SK-MEL-5 (cell line): ENCODE measurements around the gene MS4A4A. TPM values are rescaled to one million over a fixed set of nuclear protein-coding genes. Genes with fewer than 3 reads are reported as not detected.

ENCODE experiments used
- DNase-seq: peaks from one replicate; pipeline ENCODE4 v3.0.0-alpha.2; 2016; ENCODE audit warnings: low read depth, low spot score
- in situ Hi-C: cut with HindIII; loops from 2 replicates; pipeline ENCODE4 v1.10.0; 2016; ENCODE audit warnings: low sequenced_read_pairs, high pct_unique_total_duplicates, low pct_unique_long_range_greater_than_20kb
- polyA plus RNA-seq, 2 experiments: library from polyadenylated mRNA; depleted of rRNA; stranded (reverse); fragments of >200 nt; gene quantifications; 2 replicates each; pipeline ENCODE4 v1.2.3, GENCODE V29; 2015
- total RNA-seq: library from RNA; depleted of rRNA; stranded (reverse); fragments of >200 nt; shearing (Covaris generic); gene quantifications from 2 replicates; pipeline ENCODE4 v1.2.3, GENCODE V29; 2014; rRNA removed

Gene MS4A4A
- total RNA-seq = not detected in 2 replicates
- polyA plus RNA-seq (2015; cell fraction: cytosol; rRNA removed) = not detected in 2 replicates
- polyA plus RNA-seq (2015; cell fraction: nucleus; rRNA removed) = not detected in 2 replicates

GRCh38 chr11:60280412-60280811 lies at the start of gene MS4A4A:
Gene MS4A4A, plus strand, starts transcription at chr11:60280666. Its CDS starts 10 bp downstream, at chr11:60280676.
- in situ Hi-C loops = no loop called here

DNA sequence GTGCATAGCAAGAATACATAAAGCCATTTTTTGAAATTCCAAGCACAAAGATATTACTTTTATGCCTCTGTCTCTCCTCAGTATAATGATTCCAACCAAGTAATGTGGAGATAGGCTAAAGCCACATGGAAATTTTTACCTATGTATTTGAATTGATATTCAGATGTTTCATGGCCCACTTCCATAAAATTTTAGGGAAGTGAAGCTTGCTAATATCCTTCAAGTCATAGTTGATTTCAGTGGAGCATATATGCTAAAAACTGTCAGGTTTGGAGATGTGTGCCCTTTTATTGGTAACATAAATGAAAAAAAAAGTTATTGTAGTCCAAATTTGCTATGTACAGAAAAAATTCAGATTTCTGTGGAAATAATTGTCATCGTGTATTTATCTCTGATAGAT lies 49.8 kb upstream of the MS4A4A start:
- in situ Hi-C loops = no loop called here
- DNase-seq = no peak

More at GRCh38 chr11:60280412-60280811, at the start of gene MS4A4A:
- DNase-seq = no peak

- no peak for DNase-seq
- in situ Hi-C loops = no loop called here
These were observed 45.1 kb upstream of the MS4A4A start for GRCh38 chr11:60235321-60235720.

DNA sequence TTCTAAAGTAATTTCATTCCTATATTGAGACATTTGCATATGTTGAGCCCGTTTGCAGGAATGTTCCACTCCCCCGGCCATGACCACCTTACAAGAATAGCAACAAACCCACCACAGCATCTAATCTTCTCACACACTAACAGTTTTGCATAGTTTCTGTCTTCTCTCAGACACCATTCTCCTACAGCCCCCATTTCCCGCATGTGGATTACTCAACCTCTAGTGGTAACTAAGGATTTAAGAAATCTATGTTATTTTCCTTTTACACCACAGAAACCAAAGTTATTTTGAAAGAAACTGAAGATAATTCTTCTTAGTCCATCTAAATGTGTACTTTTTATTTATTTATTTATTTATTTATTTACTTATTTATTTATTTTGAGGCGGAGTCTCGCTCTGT lies 39.8 kb upstream of the MS4A4A start:
- in situ Hi-C loops = no loop called here
- DNase-seq = no peak

GRCh38 chr11:60241786-60242185 lies 38.7 kb upstream of the MS4A4A start:
- DNase-seq = no peak
- in situ Hi-C loops = no loop called here

DNA sequence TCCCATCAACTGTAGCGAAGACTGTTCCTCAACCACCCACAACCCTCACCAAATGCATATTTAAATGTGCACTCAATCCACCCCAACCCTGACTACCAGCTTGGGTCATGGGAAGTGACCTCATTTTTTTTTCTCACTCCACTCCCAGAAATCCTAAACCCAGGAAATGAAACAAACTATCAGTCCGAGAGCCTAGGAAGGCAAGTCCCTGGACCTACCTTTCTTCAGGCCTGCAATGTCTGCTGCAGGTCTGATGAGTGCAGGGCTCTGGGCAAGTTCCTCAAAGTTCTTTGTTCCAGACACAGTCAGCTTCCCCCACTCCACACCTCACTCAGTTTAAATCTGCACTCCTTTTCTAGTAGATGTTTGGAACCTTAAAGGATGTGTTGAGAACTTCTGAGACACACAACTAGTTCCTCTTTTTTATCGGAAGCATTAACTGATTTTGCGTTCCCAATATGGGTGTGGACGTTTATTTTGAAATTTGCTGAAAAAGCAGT lies 37.7 kb upstream of the MS4A4A start, which contains the start of gene MS4A4E:
Gene MS4A4E, minus strand, starts transcription at position 398 of the 500 bp plus-strand sequence. CDS start 13,082 bp downstream, outside the sequence.
- no peak for DNase-seq
- in situ Hi-C loops = no loop called here

- DNase-seq = peak; percentile 66
- in situ Hi-C loops = no loop called here
These were observed 28.8 kb upstream of the MS4A4A start for GRCh38 chr11:60251485-60252212.

GRCh38 chr11:60252213-60253108 lies 28.0 kb upstream of the MS4A4A start:
- DNase-seq = peak; percentile 2
- in situ Hi-C loops = no loop called here

DNA sequence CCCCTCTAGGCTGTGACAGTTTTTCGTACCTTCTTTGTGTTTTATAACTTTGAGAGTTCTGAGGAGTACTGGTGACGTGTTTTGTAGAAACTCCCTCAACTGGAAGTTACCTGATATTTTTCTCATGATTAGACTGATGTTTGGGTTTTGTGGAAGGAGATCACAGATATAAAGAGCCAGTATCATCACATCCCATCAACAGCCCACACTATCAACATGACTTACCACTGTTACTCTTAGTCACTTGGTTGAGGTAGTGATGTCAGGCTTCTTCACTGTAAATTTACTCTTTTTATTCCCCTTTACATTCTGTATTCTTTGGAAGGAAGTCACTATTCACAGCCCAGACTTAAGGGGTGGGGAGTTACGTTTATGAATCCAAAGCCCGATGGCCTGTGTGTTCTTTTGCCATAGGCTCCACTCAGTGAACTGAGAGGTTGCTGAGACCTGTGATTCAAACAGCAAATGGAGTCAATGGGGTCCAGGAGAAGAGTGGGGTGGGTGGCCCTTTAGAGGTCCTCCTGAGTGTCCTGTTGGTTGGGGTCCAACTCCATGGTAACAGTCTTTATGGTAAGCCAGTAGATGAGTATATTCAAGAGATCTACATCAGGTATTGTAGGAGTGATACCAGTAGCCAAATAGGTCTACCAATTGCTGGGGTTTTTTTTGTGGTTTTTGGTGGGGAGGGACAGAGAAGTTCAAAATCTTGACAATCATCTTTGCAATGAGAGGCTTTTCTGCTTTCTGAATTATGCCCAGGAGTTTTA lies 22.3 kb upstream of the MS4A4A start:
- in situ Hi-C loops = no loop called here
- no peak for DNase-seq

GRCh38 chr11:60261014-60261413 lies 19.5 kb upstream of the MS4A4A start:
- no peak for DNase-seq
- in situ Hi-C loops = no loop called here

GRCh38 chr11:60263402-60263801 lies 17.1 kb upstream of the MS4A4A start:
- in situ Hi-C loops = no loop called here
- DNase-seq = no peak

DNA sequence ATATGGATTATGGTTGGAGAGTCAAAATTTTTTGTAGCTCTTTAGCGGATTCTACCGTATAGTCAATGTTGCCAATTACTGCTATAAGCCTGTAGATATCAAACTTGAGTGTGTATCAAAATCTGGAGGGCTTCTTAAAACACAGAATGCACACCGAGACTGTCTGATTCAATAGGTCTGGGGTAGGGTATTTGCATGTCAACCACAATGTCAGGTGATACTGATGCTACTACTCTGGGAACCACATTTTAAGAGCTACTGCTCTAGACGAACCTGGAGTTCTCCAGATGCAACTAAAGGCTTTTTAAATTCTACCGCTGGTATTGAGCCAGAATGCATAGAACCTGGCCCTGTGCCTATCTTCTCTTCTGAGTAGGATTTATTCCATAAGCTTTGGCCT lies 15.8 kb upstream of the MS4A4A start:
- DNase-seq = no peak
- in situ Hi-C loops = no loop called here

DNA sequence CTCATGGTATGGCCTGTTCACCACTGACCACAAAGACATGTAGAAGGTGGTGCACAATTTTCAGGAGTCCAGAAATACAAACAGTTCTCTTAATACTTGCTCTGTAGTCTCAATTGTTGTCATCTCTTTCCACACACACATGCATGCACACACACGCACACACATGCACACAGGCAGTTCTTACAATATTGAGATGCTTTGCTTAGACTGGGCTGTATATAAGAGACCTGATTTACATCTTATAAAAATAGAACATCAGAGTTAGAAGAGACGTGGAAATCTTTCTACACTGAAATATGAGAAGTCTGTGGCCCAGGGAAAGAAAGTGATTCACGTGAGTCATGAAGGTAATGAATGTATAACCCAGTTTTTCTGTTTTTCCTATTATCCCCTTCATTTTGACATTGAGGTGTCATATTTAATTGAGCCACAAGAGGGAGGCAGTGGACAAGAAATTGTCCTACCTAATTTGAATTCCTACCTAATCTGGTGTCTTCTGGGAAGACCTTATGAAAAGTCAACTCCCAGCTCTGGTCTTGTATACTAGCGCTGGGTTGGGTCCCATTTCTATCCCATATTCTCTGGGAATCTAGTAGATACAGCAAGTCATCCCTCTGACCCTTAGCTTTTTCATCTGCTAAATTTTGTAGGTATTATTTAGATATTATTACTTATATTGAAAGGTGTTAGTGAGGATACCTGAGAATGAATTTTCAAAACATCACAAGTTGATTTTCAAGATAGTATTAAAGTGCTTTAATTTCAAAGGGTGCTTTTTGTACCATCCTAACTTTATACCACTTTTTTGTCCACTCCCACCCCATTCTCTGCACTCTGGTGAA lies 14.9 kb upstream of the MS4A4A start:
- DNase-seq = peak; percentile 69
- in situ Hi-C loops = no loop called here

- no peak for DNase-seq
- in situ Hi-C loops = no loop called here
These were observed 6.0 kb upstream of the MS4A4A start for GRCh38 chr11:60274416-60274815.

- in situ Hi-C loops = no loop called here
- no peak for DNase-seq
These were observed 1.0 kb downstream of the MS4A4A start for GRCh38 chr11:60281485-60281884.

DNA sequence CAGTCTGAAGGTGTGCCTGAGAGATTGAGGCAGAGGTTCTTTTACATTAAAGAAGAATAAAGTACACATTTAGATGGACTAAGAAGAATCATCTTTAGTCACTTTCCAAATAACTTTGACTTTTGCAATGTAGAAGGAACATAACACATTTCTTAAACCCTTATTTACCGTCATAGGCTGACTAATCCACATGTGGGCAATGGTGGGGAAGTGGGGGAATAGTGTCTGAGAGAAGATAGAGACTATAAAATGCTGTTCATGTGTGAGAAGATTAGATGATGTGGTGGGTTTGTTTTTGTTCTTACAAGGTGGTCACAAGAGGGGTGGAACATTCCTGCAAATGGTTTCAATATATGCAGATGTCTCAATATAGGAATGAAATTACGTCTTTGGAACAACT lies 1.8 kb downstream of the MS4A4A start:
- DNase-seq = no peak
- in situ Hi-C loops = no loop called here
